ENCODE measurements around the gene ZNF609.

ZNF609 gene

DNA sequence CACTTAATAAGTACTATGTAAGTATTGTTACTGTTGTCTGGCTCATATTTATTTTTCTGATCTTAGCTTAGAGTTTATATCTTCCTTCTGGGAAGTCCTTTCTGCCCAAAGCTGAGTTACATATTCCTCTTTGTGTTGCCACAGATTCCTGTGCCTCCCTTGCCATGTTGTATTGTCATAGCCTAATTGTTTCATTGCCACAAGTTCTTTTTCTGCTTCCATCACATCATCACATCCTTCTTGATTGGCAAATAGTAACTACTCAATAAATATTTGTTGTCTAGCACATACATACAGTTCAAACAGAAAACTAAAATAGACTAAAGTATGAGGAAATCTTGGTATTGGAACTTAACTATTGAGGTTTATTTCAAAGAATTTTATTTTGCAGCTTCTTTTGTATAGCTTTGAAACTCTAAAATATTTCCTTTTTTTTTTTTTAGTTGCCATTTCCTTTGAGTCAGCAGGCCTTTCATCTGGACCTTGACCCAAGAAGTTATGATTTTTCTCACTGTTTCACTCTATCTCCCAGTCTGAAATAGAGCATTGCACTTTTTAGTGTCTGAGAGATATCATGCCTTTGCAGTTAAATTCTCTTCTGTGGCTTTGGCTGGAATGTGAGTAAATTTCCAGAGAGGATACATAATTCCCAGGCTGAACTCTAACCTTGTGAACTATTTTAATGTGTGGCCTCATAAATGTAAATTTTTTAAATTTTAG is 98.2 kb downstream of the ZNF609 start:
- FAIRE-seq = peak; percentile 11
- DNase-seq (ENCODE audit: insufficient read length, low spot score) = no peak
- TF ChIP-seq, protein P1, sequence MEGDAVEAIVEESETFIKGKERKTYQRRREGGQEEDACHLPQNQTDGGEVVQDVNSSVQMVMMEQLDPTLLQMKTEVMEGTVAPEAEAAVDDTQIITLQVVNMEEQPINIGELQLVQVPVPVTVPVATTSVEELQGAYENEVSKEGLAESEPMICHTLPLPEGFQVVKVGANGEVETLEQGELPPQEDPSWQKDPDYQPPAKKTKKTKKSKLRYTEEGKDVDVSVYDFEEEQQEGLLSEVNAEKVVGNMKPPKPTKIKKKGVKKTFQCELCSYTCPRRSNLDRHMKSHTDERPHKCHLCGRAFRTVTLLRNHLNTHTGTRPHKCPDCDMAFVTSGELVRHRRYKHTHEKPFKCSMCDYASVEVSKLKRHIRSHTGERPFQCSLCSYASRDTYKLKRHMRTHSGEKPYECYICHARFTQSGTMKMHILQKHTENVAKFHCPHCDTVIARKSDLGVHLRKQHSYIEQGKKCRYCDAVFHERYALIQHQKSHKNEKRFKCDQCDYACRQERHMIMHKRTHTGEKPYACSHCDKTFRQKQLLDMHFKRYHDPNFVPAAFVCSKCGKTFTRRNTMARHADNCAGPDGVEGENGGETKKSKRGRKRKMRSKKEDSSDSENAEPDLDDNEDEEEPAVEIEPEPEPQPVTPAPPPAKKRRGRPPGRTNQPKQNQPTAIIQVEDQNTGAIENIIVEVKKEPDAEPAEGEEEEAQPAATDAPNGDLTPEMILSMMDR (IDR thresholded peaks at IDR 0.05; ENCODE audit: insufficient read depth, missing control alignments) = no peak

DNA sequence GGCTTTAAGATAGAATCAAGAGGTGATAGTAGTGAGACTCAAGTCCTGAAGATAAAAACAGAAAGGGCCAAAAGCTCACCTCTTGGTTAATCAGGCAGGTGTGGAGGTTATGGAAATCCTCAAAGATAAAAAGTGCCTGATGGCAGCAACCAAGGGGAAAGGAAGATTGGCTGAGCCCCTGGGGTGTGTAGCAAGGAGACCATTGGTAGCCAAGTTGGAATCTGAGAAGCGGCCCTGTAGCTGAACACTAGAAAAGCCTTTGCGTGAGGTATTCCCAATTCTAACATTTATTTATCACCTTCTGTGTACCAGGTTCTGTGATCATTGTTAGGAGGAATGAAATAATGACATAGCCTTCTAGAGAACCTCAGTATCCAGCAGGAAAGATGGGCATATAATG is 98.9 kb downstream of the ZNF609 start:
- DNase-seq (ENCODE audit: insufficient read length, low spot score) (no peak), FAIRE-seq (no peak)
- TF ChIP-seq, protein P1 (IDR thresholded peaks at IDR 0.05; ENCODE audit: insufficient read depth, missing control alignments) = no peak

GRCh38 chr15:64560501-64560900 is 100.1 kb downstream of the ZNF609 start:
- no peak for FAIRE-seq
- TF ChIP-seq, protein P1 (IDR thresholded peaks at IDR 0.05; ENCODE audit: insufficient read depth, missing control alignments) = no peak
- no peak for DNase-seq (ENCODE audit: insufficient read length, low spot score)

GRCh38 chr15:64560998-64561397 is 100.6 kb downstream of the ZNF609 start:
- no peak for FAIRE-seq
- TF ChIP-seq, protein P1 (IDR thresholded peaks at IDR 0.05; ENCODE audit: insufficient read depth, missing control alignments) = no peak
- DNase-seq (ENCODE audit: insufficient read length, low spot score) = no peak

- TF ChIP-seq, protein P1 (IDR thresholded peaks at IDR 0.05; ENCODE audit: insufficient read depth, missing control alignments) = no peak
- FAIRE-seq = no peak
- DNase-seq (ENCODE audit: insufficient read length, low spot score) = no peak
Observed at GRCh38 chr15:64562003-64562640, 101.7 kb downstream of the ZNF609 start.

DNA sequence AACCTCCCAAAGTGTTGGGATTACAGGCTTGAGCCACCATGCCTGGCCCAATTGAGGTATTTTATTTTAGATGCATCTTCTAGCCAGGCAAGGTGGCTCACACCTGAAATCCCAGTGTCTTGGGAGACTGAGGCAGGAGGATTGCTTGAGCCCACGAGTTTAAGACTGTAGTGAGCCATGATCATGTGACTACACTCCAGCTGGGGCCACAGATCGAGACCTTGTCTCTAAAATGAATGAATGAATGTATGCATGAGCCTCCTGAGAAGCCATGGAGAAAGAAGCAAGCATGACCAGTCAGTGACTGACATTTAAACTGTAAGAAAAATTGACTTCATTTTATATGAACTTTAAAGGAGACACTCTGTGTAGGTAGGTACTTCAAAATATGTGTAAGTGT is 105.7 kb downstream of the ZNF609 start:
- DNase-seq (ENCODE audit: insufficient read length, low spot score) = no peak
- FAIRE-seq = no peak
- TF ChIP-seq, protein P1 (IDR thresholded peaks at IDR 0.05; ENCODE audit: insufficient read depth, missing control alignments) = no peak
